Liver (tissue), 3 donors: ENCODE data around the gene GDF11.

Experiments used
- ATF3 ChIP-seq: IDR thresholded peaks from 2 replicates; pipeline ENCODE4 v1.6.1; 2016; ENCODE audit warnings: antibody characterized with exemption
- CTCF ChIP-seq: fragments of 150-350 bp; IDR thresholded peaks from 2 replicates; pipeline ENCODE4 v1.5.1; 2017; ENCODE audit warnings: improper control_type of control experiment, low read depth, low read length; ENCODE audit not compliant: missing input control
- RAD21 ChIP-seq, 2 donors: IDR thresholded peaks; 2 replicates each; pipeline ENCODE4 v1.6.1; 2016; ENCODE audit warnings: antibody characterized with exemption in 2 of 2, mild to moderate bottlenecking in 2 of 2
- SP1 ChIP-seq: IDR thresholded peaks from 2 replicates; pipeline ENCODE4 v1.6.1; 2018; ENCODE audit warnings: antibody characterized with exemption, mild to moderate bottlenecking
- donor health status: healthy.
- donor health status: healthy.

DNA sequence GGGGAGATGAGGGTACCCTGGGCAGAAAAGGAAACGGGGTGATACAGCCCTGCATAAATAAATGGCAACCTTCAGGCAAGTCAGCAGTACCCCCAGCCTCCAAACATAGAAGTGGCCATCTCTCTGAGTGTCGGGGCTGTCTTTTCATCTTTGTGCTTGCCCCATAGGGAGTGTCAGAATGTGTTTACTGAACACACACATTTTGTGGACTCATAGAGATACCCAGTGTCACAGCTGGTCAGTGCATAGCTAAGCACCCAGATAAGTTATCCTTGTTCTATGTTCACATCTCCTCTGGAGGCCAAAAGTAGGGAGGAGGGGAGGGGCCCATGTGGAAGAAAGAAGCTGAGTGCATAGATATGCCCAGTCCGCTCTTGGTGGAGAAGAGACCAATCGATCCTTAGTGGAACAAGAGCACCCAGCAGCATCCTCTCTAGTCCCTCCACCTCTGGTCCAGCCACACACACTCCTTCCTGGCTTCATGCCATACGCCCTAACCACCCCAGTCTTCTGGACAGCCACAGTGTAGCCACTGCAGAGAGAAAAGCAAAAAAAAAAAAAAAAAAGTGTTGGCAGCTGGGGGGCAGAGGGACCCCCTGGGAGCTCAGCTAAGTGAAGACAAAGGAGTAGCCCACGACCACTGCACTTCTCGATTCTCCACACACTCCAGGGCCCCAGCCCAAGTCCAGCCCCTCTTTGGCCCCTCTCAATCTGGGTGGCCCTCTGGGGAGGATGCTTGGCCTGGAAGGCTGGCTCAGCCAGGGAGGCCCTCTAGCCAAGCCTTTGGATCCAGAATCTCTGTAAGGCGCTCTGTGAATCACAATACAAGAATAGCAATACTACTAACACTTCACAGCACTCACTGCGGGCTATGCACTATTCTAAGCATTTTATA lies 37.9 kb upstream of the GDF11 start:
- TF ChIP-seq CTCF = no peak
- TF ChIP-seq ATF3 = no peak
- no peak for TF ChIP-seq RAD21 (IDR thresholded peaks at IDR 0.05)
- no peak for TF ChIP-seq SP1
